PFSK-1 (cell line): ENCODE measurements around the gene RHOF.

Source experiments
- FOXP2 ChIP-seq: optimal IDR thresholded peaks from 2 replicates; pipeline ENCODE3; 2011; ENCODE audit warnings: borderline replicate concordance, control low read depth, inconsistent platforms; ENCODE audit not compliant: insufficient read depth; ENCODE audit errors: extremely low read length, extremely low read depth
- POLR2AphosphoS5 ChIP-seq: IDR thresholded peaks from 2 replicates; pipeline ENCODE4 v1.6.1; 2012; ENCODE audit warnings: low read depth, mild to moderate bottlenecking, control low read depth, low read length, moderate library complexity
- REST ChIP-seq, 2 experiments: IDR thresholded peaks; 2 replicates each; pipeline versions ENCODE4 v1.6.1 to v1.8.0; 2011 to 2012; ENCODE audit warnings: low read depth in 2 of 2, low read length in 2 of 2, control low read depth in 1 of 2, inconsistent platforms in 1 of 2, mild to moderate bottlenecking in 1 of 2, moderate library complexity in 1 of 2; ENCODE audit not compliant: insufficient read depth in 1 of 2
- TAF1 ChIP-seq: IDR thresholded peaks from 2 replicates; pipeline ENCODE4 v1.6.1; 2012; ENCODE audit warnings: low read length, control low read depth, borderline replicate concordance; ENCODE audit not compliant: insufficient read depth

- no peak for TF ChIP-seq POLR2AphosphoS5
- TF ChIP-seq FOXP2: no peak
- no peak for TF ChIP-seq TAF1
- TF ChIP-seq REST (IDR thresholded peaks at IDR 0.05; ENCODE audit: insufficient read depth in 1 of 2, low read depth in 2 of 2, low read length in 2 of 2): no peak
These were observed 45.3 kb downstream of the RHOF start for GRCh38 chr12:121748218-121748570.
